Right lobe of liver (tissue), 4 donors: ENCODE measurements around the gene TFAP2C.

Experiments
- POLR2A ChIP-seq: fragments of 450-650 bp; IDR thresholded peaks from one replicate; pipeline ENCODE4 v1.6.1; 2017; ENCODE audit warnings: antibody characterized with exemption, mild to moderate bottlenecking
- TF ChIP-seq, protein P1 (sequence below), 4 donors: fragments of 200-600 bp in 3 of 4; fragments of 450-650 bp in 1 of 4; IDR thresholded peaks; one replicate each; pipeline versions ENCODE4 v1.5.1 to v1.8.0; 2016 to 2022; ENCODE audit warnings: antibody characterized with exemption in 4 of 4, mild to moderate bottlenecking in 2 of 4
- donor health status: DM: no; HTN: no; CAD: no.
- donor health status: DM: no; HTN: no; CAD: no.
- donor health status: DM: no; HTN: yes; CAD: no.

DNA sequence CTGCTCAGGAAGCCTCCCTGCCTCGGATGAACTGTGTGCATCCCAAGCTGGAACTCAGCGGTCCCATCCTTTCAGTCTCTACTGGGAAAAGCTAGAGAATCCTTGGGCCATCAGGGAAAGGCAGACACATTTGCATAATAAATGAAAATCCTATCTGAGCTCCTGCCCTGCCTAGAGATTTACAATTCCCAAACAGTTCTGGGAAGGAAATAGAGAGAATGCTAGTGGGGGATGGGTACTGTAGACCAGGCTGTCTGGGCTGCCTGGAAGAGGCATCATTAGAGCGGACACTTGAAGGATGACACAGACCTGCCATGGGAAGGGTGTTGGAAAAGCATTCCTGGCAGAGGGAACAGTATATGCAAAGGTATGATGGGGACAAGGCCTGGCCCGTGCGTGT lies 44.3 kb downstream of the TFAP2C start:
- TF ChIP-seq, protein P1, sequence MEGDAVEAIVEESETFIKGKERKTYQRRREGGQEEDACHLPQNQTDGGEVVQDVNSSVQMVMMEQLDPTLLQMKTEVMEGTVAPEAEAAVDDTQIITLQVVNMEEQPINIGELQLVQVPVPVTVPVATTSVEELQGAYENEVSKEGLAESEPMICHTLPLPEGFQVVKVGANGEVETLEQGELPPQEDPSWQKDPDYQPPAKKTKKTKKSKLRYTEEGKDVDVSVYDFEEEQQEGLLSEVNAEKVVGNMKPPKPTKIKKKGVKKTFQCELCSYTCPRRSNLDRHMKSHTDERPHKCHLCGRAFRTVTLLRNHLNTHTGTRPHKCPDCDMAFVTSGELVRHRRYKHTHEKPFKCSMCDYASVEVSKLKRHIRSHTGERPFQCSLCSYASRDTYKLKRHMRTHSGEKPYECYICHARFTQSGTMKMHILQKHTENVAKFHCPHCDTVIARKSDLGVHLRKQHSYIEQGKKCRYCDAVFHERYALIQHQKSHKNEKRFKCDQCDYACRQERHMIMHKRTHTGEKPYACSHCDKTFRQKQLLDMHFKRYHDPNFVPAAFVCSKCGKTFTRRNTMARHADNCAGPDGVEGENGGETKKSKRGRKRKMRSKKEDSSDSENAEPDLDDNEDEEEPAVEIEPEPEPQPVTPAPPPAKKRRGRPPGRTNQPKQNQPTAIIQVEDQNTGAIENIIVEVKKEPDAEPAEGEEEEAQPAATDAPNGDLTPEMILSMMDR (IDR thresholded peaks at IDR 0.05): no peak
- TF ChIP-seq POLR2A: no peak
